Measurements from ENCODE around the gene FUT4.
"Not testable (repeated sequence)": the region's sequence is repeated elsewhere in the genome, so short reads cannot be mapped to it uniquely, and the experiment has no call there.

The FUT4 gene

DNA sequence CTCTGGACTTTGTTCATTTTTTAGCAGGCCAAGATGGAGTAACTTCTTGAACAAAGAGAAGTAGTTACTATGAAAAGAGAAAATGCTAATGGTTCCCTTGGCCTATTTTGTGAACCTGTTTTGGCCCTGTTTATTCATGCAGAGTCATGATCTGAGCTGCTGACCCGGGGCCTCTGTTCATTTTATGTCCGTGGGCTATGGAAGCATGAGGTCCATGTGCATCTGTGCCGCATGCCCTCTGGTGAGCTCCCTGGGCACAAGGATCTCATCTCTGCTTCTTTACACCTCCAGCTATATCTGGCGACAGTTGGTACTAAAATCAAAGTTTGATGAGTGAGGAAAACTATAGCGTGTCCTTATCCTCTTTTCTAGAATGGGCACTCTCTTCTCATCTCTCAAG is 24.5 kb downstream of the FUT4 start:
- DNase-seq = no peak

DNA sequence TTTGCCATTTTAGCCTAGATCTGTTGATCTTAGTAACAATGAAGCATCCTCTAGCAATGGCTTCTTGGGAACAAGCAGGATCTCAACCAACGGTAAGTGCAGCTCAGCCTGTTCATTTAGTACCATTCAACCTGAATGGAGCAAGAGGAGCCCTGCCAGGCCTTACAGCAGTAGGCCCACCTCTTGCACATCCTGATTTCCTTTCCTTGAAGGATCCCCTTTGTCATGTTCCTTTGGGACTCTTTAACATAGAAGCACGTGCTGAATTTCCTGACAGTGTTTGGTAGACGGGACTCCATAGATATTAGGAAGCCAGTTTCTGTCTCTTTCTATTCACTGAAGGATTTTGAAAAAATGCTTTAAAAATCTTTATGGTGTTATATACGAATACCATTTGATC is 25.0 kb downstream of the FUT4 start:
- no peak for DNase-seq

DNA sequence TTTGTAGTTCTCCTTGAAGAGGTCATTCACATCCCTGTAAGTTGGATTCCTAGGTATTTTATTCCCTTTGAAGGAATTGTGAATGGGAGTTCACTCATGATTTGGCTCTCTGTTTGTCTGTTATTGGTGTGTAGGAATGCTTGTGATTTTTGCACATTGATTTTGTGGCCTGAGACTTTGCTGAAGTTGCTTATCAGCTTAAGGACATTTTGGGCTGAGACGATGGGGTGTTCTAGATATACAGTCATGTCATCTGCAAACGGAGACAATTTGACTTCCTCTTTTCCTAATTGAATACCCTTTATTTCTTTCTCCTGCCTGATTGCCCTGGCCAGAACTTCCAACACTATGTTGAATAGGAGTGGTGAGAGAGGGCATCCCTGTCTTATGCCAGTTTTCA is 29.3 kb downstream of the FUT4 start:
- not testable (repeated sequence) for DNase-seq

DNA sequence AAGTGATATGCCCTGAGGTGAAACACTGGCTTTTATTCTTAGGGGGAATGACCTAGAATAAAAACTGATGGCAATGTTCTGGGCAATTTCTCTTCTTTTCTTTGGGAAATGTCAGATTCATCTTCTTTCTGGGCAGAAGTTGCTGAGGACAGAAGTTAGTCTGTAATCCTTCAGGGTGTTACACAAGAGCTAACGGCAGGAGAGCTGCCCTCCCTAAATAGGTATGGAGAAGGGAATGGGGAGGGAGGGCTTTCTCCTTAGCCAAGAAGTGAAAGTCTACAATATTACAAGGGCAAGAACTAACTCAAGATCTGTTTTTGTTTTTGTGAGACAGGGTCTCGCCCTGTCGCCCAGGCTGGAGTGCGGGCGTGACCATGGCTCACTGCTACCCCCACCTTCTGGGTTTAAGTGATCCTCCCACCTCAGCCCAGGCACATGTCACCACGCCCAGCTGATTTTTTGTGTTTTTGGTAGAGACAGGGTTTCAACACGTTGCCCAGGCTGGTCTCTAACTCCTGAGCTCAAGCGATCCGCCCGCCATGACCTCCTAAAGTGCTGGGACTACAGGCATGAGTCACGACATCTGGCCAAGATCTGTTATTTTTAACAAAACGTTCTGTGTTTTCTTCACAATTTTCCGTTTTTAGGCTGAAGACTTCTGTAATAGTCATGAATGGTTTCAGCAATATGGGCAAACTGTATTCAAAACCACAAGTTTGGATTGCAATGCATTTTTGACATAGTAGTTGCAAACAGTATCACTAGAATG is 30.7 kb downstream of the FUT4 start:
- DNase-seq = no peak

DNA sequence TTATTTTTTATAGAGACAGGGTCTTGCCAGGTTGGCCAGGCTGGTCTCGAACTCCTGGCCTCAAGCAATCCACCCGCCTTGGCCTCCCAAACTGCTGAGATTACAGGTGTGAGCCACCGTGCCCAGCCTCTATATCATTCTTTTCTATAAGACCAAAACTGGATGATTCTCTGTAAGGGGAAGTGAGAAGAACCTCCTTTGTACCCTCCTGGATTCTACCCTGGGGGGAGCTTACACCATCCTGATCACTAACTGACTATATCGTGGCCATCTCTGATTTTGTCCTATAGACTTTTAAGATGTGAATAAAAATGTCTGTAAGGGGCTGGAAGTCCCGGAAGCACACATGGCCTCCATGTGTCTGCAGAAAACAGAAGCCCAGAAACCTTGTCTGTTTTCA is 32.6 kb downstream of the FUT4 start:
- no peak for DNase-seq

DNA sequence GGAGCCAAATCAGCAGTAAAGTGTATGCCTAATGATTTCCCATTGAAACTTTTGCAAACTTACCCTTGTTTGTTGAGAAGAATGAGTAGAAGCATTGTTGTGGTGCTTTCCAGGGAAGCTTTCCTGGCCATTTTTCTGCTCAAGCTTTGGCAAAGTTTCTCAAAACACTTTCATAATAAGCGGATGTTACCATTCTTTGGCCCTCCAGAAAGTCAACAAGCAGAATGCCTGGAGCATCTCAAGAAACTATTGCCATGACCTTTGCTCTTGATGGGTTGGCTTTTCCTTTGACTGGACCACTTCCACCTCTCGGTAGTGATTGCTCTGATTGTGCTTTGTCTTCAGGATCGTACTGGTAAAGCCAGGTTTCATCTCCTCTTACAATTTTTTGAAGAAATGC is 34.1 kb downstream of the FUT4 start:
- no peak for DNase-seq

DNA sequence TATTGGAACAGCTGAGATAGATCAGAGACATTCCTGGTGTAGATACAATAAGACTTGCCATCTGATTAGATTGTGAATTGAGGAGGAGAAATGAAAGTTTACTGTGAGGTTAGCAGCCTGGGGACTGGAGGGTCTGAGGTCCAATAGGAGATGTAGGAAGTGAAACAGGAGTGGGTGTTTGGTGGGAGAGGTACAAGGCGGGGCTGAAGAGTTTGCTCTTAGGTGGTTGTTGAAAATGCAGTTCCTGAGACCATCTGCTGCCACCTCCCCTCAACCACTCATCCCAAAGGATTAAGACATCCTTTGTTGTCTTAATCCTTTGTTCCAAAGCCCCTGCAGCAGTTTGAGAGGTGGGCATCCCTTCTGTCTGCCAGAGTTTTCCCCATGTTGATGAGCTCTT is 38.2 kb downstream of the FUT4 start:
- no peak for DNase-seq

DNA sequence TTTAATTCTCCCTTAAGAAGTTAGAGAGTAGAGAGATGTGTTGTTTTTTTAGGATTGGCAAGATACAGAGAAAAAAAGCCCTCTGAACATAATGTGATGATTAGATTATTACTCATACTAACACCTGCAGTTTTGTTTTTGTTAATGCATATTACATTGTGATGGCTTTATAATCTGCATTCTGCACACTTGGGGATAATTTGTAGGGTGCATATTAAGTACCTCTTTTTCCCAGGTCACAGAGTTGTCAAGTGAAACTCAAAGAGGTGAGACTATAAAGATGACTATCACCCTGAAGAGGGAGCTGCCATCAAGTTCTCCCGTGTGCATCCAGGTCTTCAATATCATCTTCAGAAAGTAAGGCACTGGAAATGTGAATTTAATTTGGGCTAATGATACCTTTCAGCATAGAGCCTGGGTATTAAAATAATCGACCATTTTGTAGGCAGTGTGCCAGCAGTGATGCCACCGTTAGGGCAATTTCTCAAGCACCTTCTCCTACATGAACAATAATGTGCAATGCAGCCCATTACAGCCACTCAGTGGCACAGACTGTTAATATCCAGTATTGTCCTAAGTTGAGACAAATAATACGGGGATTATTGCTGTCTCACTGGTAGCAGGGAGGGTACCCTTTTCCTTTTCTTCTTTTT is 39.6 kb downstream of the FUT4 start:
- peak; percentile 96 for DNase-seq

DNA sequence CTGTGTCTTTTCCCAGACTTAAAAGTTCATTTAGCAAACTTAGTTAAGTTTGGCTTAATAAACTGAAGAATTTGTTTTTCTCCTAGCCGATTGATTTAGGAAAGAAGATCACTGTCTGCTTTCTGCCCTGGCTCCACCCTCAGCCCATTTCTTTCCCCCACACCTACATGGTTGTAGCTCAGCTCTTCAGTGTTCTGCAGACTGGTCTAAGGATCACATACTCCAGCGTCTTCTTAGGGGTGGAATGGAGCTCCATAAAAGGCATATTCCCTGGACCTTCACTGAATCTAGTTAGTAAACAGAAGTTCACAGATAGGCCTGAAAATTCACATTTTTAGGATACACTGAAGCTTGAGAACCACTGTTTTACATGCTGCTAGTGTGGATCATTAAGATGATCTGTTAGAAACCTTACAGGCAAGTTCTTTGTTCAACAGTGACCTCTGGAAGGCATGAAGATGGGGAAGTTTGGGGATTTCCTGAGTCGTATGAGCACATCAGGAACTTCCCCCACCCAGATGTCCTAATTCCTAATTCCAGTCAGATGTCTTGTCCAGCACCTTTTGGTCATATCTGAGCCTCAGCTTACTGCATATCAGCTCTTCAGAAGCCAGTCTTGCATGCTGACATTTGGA is 40.3 kb downstream of the FUT4 start:
- DNase-seq = no peak

DNA sequence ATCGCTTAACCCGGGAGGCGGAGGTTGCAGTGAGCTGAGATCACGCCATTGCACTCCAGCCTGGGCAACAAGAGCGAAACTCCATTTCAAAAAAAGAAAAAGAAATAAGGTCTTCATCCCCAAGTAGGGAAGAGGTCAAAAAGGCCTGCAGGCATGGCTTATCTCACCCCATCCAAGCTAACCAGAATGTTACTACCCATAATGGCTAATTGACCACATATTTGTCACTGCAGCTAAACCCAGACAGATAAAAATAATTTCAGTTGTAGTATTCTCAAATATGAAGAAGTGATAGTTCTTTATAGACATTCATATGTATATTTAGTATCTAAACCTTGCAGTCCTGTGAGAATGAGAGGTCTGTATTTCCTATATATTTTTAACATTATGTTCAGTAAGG is 41.3 kb downstream of the FUT4 start:
- no peak for DNase-seq

DNA sequence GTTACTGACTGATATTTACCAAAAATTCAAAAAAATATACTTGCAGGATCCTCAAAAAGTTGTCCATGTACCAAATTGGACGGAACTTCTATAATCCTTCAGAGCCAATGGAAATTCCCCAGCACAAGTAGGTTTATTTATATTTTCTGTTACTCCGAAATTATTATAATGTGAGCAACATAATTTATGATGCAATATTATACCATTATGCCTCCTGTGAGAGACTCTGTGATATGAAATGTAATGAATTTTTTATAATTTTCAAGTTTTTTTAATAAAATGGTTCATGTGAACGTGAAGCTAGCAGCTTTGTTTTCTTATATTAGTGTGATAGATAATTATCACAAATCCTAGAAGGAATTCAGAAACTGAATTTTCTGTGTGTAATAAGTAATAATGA is 41.7 kb downstream of the FUT4 start:
- DNase-seq = no peak

DNA sequence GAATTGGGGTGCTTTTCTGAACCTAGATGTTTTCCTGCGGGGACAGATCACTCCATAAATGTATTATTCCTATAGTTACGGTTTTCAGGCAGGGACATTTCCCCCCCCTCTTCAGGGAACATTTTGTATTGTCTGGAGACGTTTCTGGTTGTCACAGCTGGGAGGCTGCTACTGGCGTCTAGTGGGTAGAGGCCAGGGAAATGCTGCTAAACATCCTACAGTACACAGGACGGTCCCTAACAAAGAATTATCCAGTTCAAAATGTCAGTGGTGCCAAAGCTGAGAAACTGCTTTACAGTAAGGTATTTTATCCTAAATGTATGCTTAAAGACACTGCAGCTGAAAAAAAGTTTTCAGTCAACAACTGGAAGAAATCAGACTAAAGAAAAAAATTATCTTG is 42.8 kb downstream of the FUT4 start:
- DNase-seq = no peak

DNA sequence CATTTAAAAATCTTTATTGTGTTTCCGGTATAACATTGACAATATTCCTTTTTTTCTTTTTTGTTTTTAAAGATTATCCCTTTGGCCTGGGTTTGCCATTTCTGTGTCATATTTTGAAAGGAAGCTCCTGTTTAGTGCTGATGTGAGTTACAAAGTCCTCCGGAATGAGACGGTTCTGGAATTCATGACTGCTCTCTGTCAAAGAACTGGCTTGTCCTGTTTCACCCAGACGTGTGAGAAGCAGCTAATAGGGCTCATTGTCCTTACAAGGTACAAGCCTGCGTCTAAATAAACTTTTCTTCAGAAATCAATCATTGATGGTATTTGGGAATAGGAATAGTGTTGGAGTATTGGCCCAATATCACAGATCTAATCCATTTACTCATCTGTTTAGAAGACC is 43.3 kb downstream of the FUT4 start:
- DNase-seq = no peak

DNA sequence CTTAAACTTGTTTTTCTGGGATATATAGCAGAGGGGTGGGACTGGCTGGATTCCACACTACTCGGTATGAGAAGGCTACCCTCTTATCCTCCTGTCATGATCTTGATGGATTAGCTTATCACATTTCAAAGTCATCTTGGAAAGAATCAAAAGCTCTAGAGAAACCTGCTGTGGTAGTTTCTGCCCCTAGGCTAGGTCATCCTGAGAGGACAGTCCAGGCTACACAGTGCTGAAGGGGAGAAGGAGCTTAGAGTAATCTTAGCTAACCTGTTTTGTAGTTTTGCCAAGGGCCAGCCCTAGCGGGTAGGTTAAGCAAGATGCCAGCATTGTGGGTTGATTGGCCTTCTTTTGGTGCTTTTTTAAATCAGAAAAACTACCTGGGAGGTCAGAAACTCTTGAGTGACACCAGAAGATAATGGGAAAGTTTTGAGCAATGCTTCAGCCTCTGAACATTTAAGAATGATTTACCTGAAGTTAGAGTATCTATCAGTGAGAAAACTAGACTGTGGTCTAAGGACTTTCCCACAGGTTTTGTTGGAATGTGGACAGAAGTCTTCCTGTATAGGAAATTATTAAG is 44.7 kb downstream of the FUT4 start:
- no peak for DNase-seq

DNA sequence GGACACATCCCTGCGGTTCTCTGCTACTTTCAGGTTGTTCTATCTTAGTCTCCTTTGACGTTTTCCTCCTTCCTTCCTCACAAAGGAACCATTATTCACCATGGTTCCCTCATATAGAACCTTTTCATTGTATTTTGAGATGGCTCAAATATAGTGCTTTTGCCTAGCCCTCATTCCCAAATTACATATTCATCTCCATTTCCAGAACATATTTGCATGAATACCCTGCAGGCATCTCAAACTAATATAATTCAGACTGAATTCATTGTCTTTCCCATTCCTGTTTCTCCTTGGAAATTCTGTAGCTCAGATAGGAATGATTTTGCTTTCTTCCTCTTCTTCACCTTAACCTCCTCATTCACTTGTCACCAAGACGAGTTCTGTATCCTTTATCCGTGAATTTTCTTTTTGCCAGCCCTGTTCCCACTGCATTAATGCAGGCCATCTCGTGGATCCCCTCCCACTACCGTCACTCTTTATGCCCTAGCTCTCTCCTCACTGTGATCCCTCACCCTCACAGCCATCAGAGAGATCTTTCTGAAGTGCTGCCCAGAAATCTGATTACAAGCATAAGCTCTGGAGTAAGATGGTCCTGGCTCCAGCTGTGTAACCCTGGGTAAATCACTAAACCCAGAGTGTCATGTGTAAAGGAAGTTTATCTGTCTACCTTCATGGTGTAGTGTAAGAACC is 46.8 kb downstream of the FUT4 start:
- no peak for DNase-seq

DNA sequence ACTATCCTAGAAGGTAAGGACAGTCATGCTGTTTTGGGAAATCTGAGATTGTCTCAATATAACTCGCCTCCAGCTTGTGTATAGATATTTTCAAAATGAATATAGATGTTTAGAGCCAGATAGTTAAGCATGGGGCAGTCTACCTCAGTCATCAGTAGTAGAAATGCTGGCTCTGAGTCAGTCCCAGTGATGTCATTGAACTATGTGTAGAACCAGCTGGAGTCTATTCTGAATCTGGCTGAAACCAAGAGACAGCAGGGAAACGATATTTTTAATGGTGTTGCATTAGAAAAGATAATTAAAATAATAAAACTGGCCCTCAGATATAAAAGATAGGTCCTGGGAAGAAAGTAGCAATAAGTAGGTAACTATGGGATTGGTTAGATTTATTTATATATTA is 49.3 kb downstream of the FUT4 start:
- DNase-seq = no peak

DNA sequence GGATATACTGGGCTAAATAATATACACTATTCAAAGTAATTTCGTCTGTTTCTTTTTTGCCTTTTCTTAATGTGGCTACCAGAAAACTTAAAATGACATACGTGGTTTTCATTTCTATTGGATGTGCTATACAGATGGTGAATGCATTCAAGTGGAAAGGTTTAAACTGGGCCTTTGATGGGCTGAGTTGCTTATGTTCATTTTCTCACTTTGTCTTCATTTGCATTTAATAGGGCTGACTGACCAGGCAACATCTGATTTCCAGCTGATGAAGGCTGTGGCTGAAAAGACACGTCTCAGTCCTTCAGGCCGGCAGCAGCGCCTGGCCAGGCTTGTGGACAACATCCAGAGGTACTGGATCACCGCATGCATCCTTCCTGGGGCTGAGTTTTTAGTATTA is 51.4 kb downstream of the FUT4 start:
- DNase-seq = no peak

DNA sequence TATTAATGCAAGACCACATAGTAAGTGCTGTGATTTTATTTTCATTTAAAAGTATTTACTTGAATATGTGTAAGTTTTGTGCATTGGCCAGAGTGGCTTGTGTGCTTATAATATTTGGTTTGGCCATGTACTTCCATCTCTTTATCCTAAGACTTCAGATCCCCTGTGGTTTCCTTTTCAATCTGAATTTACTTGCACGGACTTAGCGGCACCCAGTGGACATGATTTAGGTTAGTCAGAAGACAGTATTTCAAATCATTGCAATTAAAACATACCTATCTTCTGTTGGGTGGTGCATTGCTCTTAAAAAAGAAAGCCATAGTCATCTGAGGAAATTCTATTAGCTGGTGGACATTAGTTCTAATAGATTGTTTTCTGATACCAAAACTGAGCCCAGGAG is 54.2 kb downstream of the FUT4 start:
- DNase-seq = no peak

Measured in NCI-H1105 treated with DMSO at 0.1 percent for 48 hours (cell line).